ENCODE data around the gene TYW1.
"Not testable (repeated sequence)": the region's sequence is repeated elsewhere in the genome, so short reads cannot be mapped to it uniquely, and the experiment has no call there.

DNA sequence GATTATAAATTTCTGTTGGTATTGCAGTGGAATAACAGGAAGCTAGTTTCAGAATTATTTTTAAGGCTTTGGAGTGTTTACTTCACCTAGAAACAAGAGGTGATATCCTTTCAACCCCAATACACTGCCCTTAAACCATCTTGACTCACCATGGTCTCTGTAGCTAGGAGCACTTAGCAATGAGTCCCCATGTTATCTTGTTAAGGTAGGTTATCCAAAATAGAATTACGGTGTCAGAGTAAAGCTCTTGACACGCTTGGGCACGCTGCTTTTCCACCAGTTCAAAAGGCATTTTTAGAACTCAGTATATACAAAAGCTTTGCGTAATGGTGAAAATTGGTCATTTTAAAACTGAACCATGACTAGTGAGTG, 46.9 kb downstream of the TYW1 start:
- not testable (repeated sequence) for TF ChIP-seq SUZ12 (IDR thresholded peaks at IDR 0.05); FOXA1 (IDR thresholded peaks at IDR 0.05); ARNT (IDR thresholded peaks at IDR 0.05); FOXM1 (IDR thresholded peaks at IDR 0.05; ENCODE audit: borderline replicate concordance); BHLHE40 (IDR thresholded peaks at IDR 0.05; ENCODE audit: borderline replicate concordance); SP1 (IDR thresholded peaks at IDR 0.05); ZNF384 (IDR thresholded peaks at IDR 0.05); CTBP1 (IDR thresholded peaks at IDR 0.05; ENCODE audit: borderline replicate concordance); TARDBP (IDR thresholded peaks at IDR 0.05)
